GM12865 (cell line): ENCODE results near the gene STPG1.

Source experiments
- DNase-seq: peaks from one replicate; pipeline ENCODE4 v3.0.0; 2010; ENCODE audit warnings: low read depth
- H3K4me3 ChIP-seq: 2 replicates; pipeline ENCODE4 v1.5.1; 2011; ENCODE audit warnings: mild to moderate bottlenecking, low read depth, low read length, control low read depth
- TF ChIP-seq, protein P1 (sequence below): IDR thresholded peaks from 2 replicates; pipeline ENCODE4 v1.5.1; 2011; ENCODE audit warnings: low read length, control low read depth, low read depth, inconsistent platforms; ENCODE audit not compliant: insufficient read depth; ENCODE audit errors: missing control alignments

STPG1 gene

DNA sequence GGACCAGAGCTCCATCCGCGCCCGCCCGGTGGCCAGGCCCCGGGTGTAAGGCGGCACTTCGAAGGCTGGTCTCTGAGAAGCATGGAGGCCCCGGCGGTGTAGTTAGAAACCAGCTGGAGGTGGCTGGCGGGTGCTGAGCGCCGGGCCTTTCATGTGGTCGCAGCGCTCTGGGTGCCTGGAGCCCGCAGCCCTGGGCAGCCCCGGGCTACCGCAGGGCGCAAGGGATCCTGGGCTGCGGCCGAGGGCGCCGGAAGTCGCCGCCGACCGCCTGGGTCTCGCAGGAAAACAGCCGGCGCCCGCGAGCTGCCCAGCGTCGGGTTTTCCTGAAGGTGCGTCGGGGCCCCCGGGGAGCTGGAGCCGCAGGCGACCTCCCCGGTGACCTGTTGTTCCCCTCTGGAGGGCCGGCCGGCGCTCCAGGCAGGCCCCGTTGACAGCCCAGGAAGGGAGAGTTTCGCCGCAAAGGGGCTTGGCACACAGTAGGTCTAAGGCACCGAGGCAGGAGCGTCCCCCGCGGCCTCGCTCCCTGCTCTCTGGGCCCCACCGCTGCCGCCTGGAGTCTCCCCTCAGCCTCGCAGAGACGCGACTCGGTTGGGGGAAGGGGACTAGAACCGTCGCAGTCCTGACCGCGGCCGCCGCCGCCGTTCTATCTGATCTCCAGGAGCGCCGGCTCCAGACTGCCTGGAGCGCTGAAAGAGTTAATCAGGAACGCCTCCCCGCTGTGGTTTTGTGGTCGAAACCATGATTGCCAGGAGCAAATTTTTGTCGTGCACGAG is 91.7 kb downstream of the STPG1 start:
- H3K4me3 ChIP-seq, result peak overlapping the region; percentile 59
- peak; percentile 86 for DNase-seq
- TF ChIP-seq, protein P1, sequence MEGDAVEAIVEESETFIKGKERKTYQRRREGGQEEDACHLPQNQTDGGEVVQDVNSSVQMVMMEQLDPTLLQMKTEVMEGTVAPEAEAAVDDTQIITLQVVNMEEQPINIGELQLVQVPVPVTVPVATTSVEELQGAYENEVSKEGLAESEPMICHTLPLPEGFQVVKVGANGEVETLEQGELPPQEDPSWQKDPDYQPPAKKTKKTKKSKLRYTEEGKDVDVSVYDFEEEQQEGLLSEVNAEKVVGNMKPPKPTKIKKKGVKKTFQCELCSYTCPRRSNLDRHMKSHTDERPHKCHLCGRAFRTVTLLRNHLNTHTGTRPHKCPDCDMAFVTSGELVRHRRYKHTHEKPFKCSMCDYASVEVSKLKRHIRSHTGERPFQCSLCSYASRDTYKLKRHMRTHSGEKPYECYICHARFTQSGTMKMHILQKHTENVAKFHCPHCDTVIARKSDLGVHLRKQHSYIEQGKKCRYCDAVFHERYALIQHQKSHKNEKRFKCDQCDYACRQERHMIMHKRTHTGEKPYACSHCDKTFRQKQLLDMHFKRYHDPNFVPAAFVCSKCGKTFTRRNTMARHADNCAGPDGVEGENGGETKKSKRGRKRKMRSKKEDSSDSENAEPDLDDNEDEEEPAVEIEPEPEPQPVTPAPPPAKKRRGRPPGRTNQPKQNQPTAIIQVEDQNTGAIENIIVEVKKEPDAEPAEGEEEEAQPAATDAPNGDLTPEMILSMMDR, result no peak

DNA sequence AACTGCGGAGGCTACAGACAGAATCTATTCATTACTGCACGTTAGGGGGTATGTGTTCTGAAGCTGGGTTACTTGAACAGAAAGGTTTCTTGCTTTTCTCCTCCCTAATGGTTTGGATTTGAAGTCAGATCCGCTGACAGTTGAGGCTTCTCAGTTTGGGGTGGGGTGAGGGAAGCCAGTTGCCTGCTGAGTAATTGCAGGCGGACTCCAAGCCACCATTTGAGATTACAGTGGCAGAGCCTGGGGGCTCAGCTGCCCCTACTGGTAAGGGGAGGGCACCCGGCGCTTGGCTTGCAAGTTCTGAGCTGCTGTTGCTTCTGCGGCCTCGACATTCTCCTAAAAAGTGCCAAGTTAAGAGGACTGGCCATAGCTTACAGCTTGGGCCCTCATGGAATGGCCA is 92.5 kb downstream of the STPG1 start:
- TF ChIP-seq, protein P1, result no peak
- peak overlapping the region; percentile 59 for H3K4me3 ChIP-seq
- DNase-seq, result no peak

DNA sequence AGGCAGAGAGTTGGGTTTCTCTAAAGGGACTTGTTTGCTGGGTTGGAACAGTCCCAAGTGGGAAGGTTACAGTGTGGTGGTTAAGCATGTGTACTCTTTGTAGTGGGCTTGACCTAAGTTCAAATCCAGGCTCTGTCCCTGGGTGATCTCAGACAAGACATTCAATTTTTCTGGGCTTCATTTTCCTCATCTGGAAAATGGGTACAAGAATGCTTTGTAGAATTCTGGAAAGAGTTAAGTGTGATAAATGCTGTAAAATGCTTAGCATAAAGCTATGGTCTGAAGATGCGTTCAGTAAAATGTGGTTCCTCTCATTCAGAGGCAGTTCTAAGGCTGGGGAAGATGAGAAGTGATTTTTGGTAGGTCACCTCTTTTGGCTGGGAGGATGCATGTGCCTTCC is 93.6 kb downstream of the STPG1 start:
- H3K4me3 ChIP-seq, result no peak overlapping the region
- DNase-seq, result no peak
- TF ChIP-seq, protein P1, result no peak

DNA sequence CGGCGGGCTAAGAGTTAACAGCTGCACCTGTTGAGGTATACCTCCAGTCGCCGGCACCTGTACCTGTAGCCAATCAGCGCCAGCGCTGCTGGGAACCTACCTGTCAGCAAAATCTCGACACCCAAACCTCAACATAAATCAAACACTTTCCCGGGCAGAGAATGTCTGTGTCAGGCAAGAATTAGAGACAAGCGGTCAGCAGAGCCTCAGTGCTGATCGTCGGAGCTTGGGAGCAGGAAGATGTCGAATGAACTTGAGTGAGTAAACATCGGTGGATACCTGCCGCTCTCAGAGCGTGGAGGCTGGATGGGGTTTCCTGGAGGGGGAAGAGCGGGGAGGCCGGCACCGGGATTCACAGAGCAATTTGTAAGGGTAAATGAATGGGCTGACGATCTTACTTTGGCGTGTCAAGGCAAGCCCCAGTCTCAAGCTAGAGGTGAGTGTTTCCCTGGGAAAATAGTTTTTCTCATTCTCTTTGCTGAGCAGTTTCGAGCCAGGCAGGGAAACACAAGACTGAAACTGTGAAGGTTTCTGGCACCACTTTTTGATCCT is 94.2 kb downstream of the STPG1 start, which contains the start of gene GRHL3:
Gene GRHL3, plus strand, starts transcription at position 46 of the 552 bp plus-strand sequence. Its CDS starts 195 bp downstream, at position 241.
- no peak within 1 kb of the TSS for H3K4me3 ChIP-seq
- TF ChIP-seq, protein P1, result no peak
- DNase-seq, result no peak

DNA sequence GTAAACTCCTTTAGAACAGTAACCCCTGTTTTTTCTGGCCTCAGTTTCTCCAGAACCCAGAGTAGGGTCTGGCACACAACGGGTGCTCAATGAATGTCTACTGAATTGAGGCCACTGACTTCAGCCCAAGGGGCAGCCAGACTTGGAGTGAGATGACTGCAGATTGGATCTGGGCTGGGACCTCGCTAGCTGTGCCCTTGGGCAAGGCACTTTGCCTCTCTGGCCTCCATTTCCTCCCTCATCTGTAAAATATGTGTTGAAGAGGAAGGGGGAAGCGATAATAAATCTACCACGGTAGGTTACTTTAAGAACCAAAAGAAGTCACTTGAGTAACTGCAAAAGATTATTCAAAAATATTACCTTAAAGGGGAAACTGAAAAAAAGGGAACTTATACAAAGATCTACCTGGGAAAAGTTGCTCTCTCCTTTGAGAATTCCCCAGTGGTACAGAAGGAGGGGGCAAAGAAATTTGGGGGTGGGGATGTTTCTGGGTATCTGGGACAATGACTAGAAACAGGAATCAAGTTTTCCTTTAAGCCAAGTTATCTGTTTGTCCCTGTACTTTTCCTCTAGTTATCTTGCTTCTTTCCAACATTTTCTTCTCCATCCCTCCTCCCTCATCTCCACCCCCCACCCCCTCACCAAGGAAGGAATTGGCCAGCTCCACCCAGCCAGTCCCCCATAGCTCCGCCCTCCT is 94.8 kb downstream of the STPG1 start:
- no peak overlapping the region for H3K4me3 ChIP-seq
- TF ChIP-seq, protein P1, result no peak
- DNase-seq, result no peak

DNA sequence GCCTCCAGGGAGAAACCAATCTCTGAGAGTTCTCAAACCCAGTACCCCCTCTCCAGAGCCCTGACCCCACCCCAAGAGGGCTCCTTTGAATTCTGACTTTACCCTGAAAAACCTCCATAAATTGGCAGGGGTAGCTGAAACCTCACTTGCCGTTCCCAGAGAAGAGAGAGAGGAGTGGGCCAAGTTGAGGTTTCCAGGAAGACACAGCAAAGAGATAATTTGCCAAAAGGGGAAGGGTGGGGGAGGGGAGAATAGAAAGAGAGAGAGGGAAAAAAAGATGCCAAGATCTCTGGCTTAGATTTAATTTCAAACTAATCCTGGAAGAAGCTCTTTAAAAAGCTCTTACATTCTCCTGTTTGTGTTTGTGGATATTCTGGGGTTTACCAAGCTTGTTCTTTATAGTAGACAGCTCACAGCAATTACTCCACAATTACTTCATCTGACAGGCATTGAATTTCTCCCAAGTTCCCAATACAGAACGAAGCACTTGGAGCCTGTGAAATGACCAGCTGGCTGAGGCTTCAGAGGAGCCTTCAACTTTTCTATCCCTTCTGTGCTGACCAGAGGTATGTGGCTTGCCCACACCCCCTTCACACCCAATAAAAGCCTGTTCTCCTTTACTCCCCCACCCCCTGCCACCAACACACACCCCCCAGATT is 95.5 kb downstream of the STPG1 start:
- TF ChIP-seq, protein P1, result no peak
- no peak overlapping the region for H3K4me3 ChIP-seq
- DNase-seq, result no peak
